ENCODE measurements around the gene NUS1. TPM values are rescaled to one million over a fixed set of nuclear protein-coding genes. Genes with fewer than 3 reads are reported as not detected.

Gene NUS1
- total and polyA plus RNA-seq, 9 of the 15 experiments (the other 6 are each of a cell fraction or from before 2014, with no cell fraction given) = 16.3 to 53.7 (median 26.4) TPM

GRCh38 chr6:117627533-117627932, 47.7 kb upstream of the NUS1 start:
- Histone ChIP-seq H3K4me3 (no peak overlapping the region), H3K27me3 (ENCODE audit: control insufficient read depth in 2 of 2, insufficient read depth in 2 of 2, low read length in 2 of 2) (no peaks in the 10 kb centered on the region), H4K20me1 (replicated peaks; ENCODE audit: control insufficient read depth, insufficient read depth, low read length) (no peaks in the 10 kb centered on the region), H3K4me1 (replicated peaks in 1 of 2; ENCODE audit: control insufficient read depth in 2 of 2, insufficient read depth in 2 of 2, low read length in 2 of 2) (no peaks in the 10 kb centered on the region), H3K9me1 (ENCODE audit: control insufficient read depth, insufficient read depth, low read length) (no peaks in the 10 kb centered on the region), H3K9ac (ENCODE audit: insufficient read depth in 1 of 2, low read depth in 2 of 2, low read length in 2 of 2) (no peak overlapping the region), H3K27ac (ENCODE audit: extremely low read depth, low read depth, low read length) (no peak overlapping the region), H2AFZ (ENCODE audit: low read depth, low read length) (no peak overlapping the region), H3K9me3 (replicated peaks; ENCODE audit: control insufficient read depth, insufficient read depth, low read depth, low read length) (0 out of 2 replicates have a peak, but pooled peaks cover 4% of the 10 kb centered on the region), H3K4me2 (ENCODE audit: insufficient read depth, low read length) (no peak overlapping the region), H3K36me3 (ENCODE audit: control insufficient read depth, insufficient read depth, low read length) (no peaks in the 10 kb centered on the region), H3K79me2 (ENCODE audit: control insufficient read depth, insufficient read depth, low read length) (no peaks in the 10 kb centered on the region)
- ChIA-PET CTCF (ENCODE audit: low intra/inter-chr PET ratio) (no interaction called here), POLR2A (no interaction called here)
- in situ Hi-C loops (cut with MboI) = no loop called here
- intact Hi-C loops (cut with micrococcal nuclease) = no loop called here
- no peak for DNase-seq (ENCODE audit: extremely low read depth in 1 of 4, low spot score in 3 of 4)
- FAIRE-seq = no peak
- no peak for ATAC-seq
- BruUV-seq (replicated peaks) = no TSS peak
- no peak for TF ChIP-seq NONO (IDR thresholded peaks at IDR 0.05; ENCODE audit: low read depth in 2 of 2, low read length in 1 of 2)
- no peak for TF ChIP-seq TRIM25 (IDR thresholded peaks at IDR 0.05; ENCODE audit: borderline replicate concordance)
- no peak for TF ChIP-seq STAT6 (CRISPR knock-in tag; IDR thresholded peaks at IDR 0.05)
- no peak for TF ChIP-seq POLR2A (conservative IDR thresholded peaks at IDR 0.05)
- no peak for TF ChIP-seq FOXJ3 (CRISPR knock-in tag; IDR thresholded peaks at IDR 0.05)
- TF ChIP-seq RB1 (IDR thresholded peaks at IDR 0.05; ENCODE audit: low read depth) = no peak
- TF ChIP-seq ZMIZ1 (IDR thresholded peaks at IDR 0.05; ENCODE audit: low read depth in 2 of 2, low read length in 2 of 2) = no peak
- no peak for TF ChIP-seq EP300 (IDR thresholded peaks at IDR 0.05; ENCODE audit: low read length)
- no peak for TF ChIP-seq SRF (CRISPR knock-in tag; IDR thresholded peaks at IDR 0.05)
- TF ChIP-seq SRSF9 (IDR thresholded peaks at IDR 0.05; ENCODE audit: borderline replicate concordance, low read depth, low read length) = no peak
- TF ChIP-seq NCOA1 (IDR thresholded peaks at IDR 0.05; ENCODE audit: low read depth) = no peak
- no peak for TF ChIP-seq TCFL5 (CRISPR knock-in tag; conservative IDR thresholded peaks at IDR 0.05)
- no peak for TF ChIP-seq RBBP5 (IDR thresholded peaks at IDR 0.05; ENCODE audit: borderline replicate concordance, insufficient read depth, low read length, poor library complexity, severe bottlenecking)
- no peak for TF ChIP-seq SP2 (IDR thresholded peaks at IDR 0.05; ENCODE audit: extremely low read depth, low read depth, low read length, poor library complexity, severe bottlenecking)
